ENCODE data around the gene TMPRSS4. TPM values are rescaled to one million over a fixed set of nuclear protein-coding genes. Genes with fewer than 3 reads are reported as not detected.

The TMPRSS4 gene
- polyA plus RNA-seq, 3 donors, result not detected

DNA sequence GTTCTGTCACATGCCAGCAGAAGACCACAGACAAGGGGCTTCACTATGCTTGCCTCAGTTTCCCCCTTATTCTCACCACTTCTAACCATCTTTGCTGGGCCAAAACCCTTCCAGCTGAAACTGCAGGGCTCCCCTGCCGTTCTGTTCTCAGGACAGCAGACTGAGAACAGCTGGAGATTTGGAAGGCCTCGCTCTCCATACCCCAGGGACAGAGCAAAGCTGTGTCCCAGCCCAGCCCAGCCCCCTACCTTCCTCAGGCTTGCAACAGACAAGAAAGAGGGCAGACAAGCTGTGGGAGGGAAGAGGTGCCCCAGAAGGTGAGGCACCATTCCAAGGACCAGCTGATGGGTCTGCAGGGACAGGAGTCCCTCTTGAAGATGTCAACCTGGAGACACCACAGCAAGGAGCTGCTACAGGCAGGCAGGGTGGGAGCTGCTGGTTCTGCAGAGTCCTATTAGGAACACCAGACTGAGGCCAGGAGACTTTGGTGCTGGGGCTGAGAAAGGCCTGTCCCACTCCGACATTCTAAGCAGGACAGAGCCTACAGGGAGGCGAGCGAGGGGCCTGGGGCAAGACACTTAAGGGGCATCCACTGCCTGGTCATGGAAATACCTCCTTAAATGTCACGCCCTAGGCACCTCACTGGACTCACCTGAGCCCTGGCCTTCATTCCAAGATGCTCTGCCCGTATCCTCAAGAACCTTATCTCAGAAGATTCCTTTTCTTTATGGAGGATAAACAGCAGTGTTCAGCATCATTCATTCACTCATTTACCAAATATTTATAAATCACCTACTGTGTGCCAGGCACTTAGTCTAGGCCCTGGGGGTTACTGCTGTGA lies 92.6 kb downstream of the TMPRSS4 start:
- Histone ChIP-seq H3K27ac (ENCODE audit: low read depth in 1 of 2, low read length in 2 of 2) (no peak overlapping the region), H3K4me1 (ENCODE audit: control insufficient read depth in 1 of 2, insufficient read depth in 2 of 2, low read length in 2 of 2) (peaks cover 8 to 9% of the 10 kb centered on the region in 2 donors), H3K27me3 (ENCODE audit: control insufficient read depth in 2 of 2, insufficient read depth in 2 of 2, low read length in 2 of 2) (no peaks in the 10 kb centered on the region), H3K79me2 (ENCODE audit: insufficient read depth, low read length) (no peaks in the 10 kb centered on the region), H3K4me2 (replicated peaks; ENCODE audit: extremely low read depth, low read length, poor library complexity, severe bottlenecking) (no peak overlapping the region), H3K36me3 (replicated peaks in 1 of 2; ENCODE audit: control insufficient read depth in 1 of 2, insufficient read depth in 2 of 2, low read length in 2 of 2) (no peaks in the 10 kb centered on the region), H2AFZ (ENCODE audit: insufficient read depth, low read depth, low read length, poor library complexity, severe bottlenecking) (no peak overlapping the region), H3K4me3 (replicated peaks in 1 of 3; ENCODE audit: low read depth in 2 of 3, low read length in 3 of 3) (no peak overlapping the region), H4K20me1 (ENCODE audit: insufficient read depth, low read length) (no peaks in the 10 kb centered on the region), H3K9me3 (replicated peaks in 1 of 2; ENCODE audit: control insufficient read depth in 1 of 2, insufficient read depth in 1 of 2, low read length in 2 of 2) (no peaks in the 10 kb centered on the region), H3K9ac (ENCODE audit: insufficient read depth, low read length, poor library complexity, severe bottlenecking) (no peak overlapping the region)
- DNase-seq, result no peak
- Mint-ChIP-seq H3K27ac (no peak overlapping the region), H3K4me3 (no peak overlapping the region), H3K4me1 (peaks cover 8% of the 10 kb centered on the region), H3K9me3 (no peaks in the 10 kb centered on the region), H3K36me3 (no peaks in the 10 kb centered on the region), H3K27me3 (ENCODE audit: low read depth in 3 of 3) (peaks cover 7 to 17% (median 14%) of the 10 kb centered on the region in 3 donors)
- TF ChIP-seq, protein P1, sequence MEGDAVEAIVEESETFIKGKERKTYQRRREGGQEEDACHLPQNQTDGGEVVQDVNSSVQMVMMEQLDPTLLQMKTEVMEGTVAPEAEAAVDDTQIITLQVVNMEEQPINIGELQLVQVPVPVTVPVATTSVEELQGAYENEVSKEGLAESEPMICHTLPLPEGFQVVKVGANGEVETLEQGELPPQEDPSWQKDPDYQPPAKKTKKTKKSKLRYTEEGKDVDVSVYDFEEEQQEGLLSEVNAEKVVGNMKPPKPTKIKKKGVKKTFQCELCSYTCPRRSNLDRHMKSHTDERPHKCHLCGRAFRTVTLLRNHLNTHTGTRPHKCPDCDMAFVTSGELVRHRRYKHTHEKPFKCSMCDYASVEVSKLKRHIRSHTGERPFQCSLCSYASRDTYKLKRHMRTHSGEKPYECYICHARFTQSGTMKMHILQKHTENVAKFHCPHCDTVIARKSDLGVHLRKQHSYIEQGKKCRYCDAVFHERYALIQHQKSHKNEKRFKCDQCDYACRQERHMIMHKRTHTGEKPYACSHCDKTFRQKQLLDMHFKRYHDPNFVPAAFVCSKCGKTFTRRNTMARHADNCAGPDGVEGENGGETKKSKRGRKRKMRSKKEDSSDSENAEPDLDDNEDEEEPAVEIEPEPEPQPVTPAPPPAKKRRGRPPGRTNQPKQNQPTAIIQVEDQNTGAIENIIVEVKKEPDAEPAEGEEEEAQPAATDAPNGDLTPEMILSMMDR (IDR thresholded peaks at IDR 0.05), result no peak
- intact Hi-C loops (cut with micrococcal nuclease), result no loop called here
- 90% methylated on average over 4 of the region's 7 CpGs for WGBS (ENCODE audit: insufficient coverage)

DNA sequence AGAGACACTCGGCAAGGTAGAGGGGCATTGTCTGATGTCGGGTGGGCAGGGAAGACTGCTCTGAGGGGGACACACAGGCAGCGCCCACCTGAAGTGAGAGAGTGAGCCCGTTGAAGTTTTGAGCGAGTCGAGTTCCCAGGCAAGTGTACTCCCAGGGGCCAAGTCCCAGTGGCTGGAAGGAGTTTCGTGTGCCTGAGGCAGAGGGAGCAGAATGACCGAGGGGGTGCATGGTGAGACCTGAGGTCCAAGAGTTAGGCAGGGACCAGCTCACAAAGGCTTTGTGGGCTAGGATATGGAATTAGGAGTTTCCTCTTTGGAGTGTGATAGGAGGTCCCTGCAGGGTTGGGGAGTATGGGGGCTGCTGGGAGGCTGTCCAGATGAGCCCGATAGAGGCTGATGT lies 93.4 kb downstream of the TMPRSS4 start:
- 97% methylated on average over 9 of the region's 9 CpGs for WGBS (ENCODE audit: insufficient coverage)
- H3K36me3 ChIP-seq (replicated peaks in 1 of 2; ENCODE audit: control insufficient read depth in 1 of 2, insufficient read depth in 2 of 2, low read length in 2 of 2), result no peaks in the 10 kb centered on the region
- no peak overlapping the region for H3K9ac ChIP-seq (ENCODE audit: insufficient read depth, low read length, poor library complexity, severe bottlenecking)
- no peak overlapping the region for H3K4me2 ChIP-seq (replicated peaks; ENCODE audit: extremely low read depth, low read length, poor library complexity, severe bottlenecking)
- Mint-ChIP-seq H3K27me3 (ENCODE audit: low read depth in 3 of 3) (peaks cover 7 to 17% (median 15%) of the 10 kb centered on the region in 3 donors), H3K36me3 (no peaks in the 10 kb centered on the region), H3K27ac (no peak overlapping the region), H3K9me3 (no peaks in the 10 kb centered on the region), H3K4me1 (peaks cover 15% of the 10 kb centered on the region), H3K4me3 (no peak overlapping the region)
- peaks cover 15 to 16% of the 10 kb centered on the region in 2 donors for H3K4me1 ChIP-seq (ENCODE audit: control insufficient read depth in 1 of 2, insufficient read depth in 2 of 2, low read length in 2 of 2)
- no peak overlapping the region for H3K4me3 ChIP-seq (replicated peaks in 1 of 3; ENCODE audit: low read depth in 2 of 3, low read length in 3 of 3)
- intact Hi-C loops (cut with micrococcal nuclease), result no loop called here
- H3K79me2 ChIP-seq (ENCODE audit: insufficient read depth, low read length), result no peaks in the 10 kb centered on the region
- H3K9me3 ChIP-seq (replicated peaks in 1 of 2; ENCODE audit: control insufficient read depth in 1 of 2, insufficient read depth in 1 of 2, low read length in 2 of 2), result no peaks in the 10 kb centered on the region
- DNase-seq, result no peak
- H4K20me1 ChIP-seq (ENCODE audit: insufficient read depth, low read length), result no peaks in the 10 kb centered on the region
- no peak overlapping the region for H2AFZ ChIP-seq (ENCODE audit: insufficient read depth, low read depth, low read length, poor library complexity, severe bottlenecking)
- no peaks in the 10 kb centered on the region for H3K27me3 ChIP-seq (ENCODE audit: control insufficient read depth in 2 of 2, insufficient read depth in 2 of 2, low read length in 2 of 2)
- H3K27ac ChIP-seq (ENCODE audit: low read depth in 1 of 2, low read length in 2 of 2), result no peak overlapping the region
- TF ChIP-seq, protein P1 (IDR thresholded peaks at IDR 0.05), result no peak

Data from CD14-positive monocyte (primary cell).